Raji (cell line): Measurements from ENCODE around the gene SYT9.

Experiments used
- POLR2A ChIP-seq: IDR thresholded peaks from 2 replicates; pipeline ENCODE4 v1.6.1; 2011; ENCODE audit warnings: low read depth, low read length, control low read depth; ENCODE audit not compliant: insufficient read depth

Gene SYT9

DNA sequence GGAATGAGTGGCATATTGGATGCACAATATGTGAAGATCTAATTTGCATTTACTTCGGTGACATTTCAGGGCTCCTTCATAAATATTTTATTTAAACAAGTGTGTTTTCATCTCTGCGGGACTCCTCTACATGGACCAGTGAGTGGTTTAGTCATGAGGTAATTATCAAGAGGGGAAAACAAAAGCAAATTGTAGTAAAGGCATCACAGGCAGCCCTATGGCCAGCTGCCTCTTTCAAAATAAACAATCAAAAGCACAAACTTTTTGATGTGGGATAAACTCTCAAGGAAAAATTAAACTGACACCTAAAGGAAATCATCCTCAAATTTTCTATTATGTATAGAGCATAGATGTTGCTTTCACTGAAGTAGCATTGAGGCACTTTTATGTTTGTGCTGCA is 6.0 kb downstream of the SYT9 start:
- no peak for TF ChIP-seq POLR2A

DNA sequence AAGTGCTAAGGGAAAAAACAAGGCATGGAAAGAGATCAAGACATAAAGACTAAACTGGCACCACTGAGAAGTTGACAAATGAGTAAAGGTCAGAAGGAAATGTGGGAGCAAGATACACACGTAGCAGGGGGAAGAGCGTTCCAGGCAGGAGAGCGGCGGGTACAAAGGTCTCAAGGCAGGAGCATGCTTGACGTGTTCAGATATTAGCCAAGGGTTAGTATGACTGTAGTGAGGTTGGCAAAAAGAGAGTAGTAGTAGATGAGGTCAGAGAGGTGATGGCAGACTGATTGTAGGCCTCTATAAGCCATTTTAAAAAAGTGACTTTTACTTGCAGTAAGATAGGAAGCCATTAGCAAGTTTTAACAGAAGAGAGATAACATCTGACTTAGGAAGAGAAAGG is 9.9 kb downstream of the SYT9 start:
- TF ChIP-seq POLR2A = no peak

DNA sequence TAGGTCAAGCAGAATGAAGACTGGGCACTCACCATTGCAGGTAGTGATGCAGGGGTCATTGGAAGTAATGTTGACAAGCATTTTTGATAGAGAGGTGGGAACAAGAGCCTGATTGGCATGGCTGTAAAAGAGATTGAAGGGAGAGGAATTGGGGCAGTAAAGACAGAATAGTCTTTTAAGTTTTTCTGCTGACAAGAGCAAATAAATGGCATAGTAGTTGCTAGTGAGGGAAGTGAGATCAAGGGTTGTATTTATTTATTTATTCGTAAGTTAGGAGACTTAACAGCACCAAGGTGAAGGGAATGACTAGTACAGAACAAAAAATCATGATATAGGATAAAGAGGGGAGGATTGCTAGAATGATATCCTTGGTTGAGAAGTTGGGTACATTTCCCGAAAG is 11.0 kb downstream of the SYT9 start:
- TF ChIP-seq POLR2A = no peak

DNA sequence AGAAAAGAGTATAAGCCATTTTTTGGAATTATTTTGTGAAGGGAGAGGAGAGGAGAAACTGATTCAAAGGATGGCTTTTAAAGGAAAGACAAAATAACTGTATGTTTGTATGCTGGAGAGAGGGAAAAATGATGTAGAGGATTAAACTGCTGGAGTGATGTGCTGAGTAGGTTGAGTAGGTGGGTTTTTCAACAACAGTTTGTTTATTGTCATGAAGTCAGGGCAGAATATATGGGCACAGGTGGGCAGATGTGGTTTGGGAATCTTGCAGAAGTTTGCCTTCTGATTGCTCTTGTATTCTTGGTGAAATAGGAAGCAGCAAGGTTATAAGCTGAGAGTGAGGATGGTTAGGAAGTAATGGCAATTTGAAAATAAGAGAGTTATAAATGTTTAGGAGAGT is 12.1 kb downstream of the SYT9 start:
- TF ChIP-seq POLR2A = no peak

DNA sequence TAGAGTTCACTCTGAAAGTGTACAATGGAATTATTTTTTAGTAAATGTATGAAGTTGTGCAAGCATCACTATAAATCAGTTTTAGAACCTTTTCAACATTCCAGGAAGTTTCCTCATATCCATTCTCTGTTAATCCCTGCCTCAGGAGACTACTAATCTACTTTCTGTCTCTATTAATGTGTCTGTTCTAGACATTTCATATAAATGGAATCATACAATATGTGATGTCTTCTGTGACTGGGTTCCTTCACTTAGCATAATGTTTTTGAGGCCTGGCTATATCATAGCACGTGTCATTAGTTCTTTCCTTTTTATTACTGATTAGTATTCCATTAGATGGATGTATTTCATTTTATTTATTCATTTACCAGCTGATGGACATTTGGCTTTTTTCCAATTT is 17.1 kb downstream of the SYT9 start:
- TF ChIP-seq POLR2A = no peak

DNA sequence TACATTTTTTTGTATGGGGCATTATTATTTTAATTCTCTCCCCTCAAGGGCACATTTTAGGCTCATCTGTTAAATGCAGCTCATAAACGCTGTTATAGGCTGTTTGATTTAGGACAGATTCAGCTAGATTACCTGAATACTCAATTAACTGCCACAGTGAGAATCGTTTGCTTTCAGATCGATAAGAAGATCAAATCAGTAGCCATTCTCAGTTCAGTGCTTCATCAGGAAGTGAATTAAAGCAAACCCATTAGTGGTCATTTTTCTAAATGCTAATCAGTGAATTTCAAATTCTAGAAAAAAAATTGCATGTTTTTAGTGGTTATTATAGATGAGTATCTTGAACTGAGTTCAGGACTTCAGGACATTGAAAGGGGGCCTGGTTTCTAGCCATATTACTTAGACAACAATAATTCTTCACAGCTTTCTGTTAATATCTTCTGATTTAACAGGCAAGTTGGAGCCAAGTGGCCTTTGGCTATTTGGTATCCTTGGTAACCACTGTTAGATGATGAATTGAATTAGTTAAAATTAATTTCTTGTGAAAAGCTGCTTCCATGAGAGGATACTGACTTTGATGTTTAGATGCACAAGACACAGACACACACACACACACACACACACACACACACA is 18.6 kb downstream of the SYT9 start:
- TF ChIP-seq POLR2A = no peak

DNA sequence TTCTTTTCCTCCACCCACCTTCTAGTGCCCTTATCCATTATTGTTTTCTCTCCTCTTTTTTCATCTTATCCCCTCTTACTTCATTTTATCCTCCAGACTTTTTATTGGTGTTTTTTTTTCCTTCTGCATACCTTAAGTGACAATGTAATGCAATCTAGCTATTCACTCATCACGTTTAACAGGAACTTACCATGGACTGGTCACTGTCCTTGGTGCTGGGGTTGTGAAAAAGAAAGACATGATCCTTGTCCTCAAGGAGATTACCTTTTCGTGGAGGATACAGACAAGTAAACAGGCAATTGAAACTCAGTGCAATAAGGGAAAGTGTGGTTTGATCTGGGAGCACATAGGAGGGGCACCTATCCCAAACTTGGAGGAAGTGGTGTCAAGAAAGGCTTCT is 20.7 kb downstream of the SYT9 start:
- TF ChIP-seq POLR2A = no peak

DNA sequence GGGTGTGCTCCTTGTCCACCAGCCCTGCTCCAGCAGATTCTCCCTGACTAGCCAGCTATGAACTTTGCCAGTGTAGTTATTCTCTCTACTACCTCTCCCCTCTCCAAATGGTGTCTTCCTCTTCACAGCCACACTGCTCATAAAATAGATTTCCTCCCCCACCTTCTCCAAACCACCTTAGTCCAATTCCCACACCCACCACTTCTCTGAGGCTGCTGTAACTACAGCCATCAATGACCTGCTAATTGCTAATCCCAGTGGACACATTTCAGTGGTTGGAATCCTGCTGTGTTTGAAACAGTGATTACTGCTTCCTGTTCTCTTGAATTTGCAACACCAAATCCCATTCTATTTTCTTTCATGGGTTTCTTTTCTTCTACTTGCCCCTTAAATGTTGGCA is 23.4 kb downstream of the SYT9 start:
- TF ChIP-seq POLR2A = no peak

DNA sequence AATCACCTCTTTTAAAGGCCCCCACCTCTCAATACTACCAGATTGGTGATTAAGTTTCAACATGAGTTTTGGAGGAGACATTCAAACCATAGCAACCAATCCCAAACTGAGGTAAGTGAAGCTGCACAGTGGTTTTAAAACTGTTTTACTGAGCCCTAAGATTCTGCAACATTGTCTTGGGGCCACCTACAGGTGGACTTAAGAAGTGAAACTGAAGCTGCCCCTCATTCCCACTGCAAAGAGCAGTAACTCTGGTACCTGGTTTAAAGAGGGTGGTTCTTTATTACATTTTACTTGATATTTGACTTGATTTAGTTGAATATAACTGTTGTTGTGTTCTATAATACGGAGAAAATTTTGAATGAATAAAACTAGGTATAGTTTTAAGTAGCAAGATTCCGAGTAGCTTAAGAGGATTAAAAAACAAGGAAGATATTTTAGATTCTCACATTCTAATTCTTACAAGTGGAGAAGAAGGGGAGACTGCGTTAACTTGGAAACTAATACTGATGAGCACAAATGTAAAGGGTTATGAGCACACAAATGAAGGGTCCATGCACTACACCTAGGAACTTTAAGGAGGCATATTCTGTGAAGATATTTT is 26.7 kb downstream of the SYT9 start:
- TF ChIP-seq POLR2A = no peak

DNA sequence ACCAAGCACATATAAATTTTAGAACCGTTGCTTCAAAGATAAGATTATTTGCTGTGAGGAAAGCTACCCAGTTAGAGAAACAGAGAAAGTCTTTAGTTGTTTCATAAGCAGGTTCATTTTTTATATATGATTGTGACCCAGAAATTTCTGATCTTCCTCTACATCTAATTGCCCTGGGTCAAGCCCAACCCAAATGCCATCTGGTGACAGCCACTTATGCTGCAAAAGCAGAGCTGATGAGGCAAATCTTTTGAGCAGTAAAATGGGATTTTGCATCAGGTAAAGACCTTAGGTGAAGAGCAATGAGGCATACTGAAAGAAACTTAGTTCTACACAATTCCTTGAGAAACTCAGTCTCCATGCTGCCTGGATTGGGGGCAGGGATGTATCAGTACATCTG is 28.0 kb downstream of the SYT9 start:
- TF ChIP-seq POLR2A = no peak

DNA sequence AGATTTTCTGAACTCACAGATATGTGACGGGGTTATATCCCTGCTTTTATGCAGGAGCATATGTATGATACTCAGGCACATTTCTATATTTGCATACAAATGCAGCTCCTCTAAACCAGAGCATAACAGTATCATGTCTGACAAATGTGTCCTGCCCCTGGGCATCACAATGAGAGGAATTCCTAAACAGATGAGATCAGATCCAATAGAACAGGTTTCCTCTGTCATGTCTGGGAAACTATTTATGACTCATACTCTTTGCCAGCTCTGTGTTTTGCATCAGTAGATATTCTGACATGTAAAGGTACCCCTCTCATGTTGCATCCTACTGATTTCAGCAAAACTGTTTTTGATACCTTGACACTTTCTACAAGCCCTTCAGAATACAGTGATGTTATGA is 29.4 kb downstream of the SYT9 start:
- TF ChIP-seq POLR2A = no peak

DNA sequence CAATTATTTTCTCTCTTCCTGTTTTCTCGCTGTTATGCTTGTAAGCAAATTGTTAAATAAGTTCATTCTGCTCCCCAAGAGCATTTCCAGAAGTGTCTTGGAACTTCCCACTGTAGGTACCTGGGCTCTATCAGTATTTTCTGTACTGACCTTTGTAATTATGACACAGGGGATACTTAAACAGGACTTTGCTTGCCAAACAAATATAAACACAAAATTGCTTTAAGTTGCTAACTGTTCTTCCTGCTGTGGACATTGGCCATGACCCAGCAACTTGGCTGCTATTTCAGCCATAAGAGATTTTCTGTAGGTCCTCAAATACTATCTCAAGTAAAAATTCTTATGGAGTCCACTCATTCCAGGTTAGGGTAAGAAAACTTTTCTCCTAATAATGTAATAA is 30.1 kb downstream of the SYT9 start:
- TF ChIP-seq POLR2A = no peak

DNA sequence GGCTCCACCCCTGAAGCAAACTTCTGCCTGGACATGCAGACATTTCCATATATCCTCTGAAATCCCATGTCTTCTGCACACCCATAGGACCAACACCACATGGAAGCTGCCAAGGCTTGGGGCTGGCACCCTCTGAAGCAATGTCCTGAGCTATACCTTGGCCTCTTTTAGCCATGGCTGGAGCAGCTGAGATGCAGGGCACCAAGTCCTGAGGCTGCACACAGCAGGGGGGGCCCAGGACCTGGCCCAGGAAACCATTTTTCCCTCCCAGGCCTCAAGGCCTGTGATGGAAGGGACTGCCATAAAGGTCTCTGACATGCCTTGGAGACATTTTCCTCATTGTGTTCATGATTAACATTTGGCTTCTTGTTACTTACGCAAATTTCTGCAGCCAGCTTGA is 34.5 kb downstream of the SYT9 start:
- TF ChIP-seq POLR2A = no peak

DNA sequence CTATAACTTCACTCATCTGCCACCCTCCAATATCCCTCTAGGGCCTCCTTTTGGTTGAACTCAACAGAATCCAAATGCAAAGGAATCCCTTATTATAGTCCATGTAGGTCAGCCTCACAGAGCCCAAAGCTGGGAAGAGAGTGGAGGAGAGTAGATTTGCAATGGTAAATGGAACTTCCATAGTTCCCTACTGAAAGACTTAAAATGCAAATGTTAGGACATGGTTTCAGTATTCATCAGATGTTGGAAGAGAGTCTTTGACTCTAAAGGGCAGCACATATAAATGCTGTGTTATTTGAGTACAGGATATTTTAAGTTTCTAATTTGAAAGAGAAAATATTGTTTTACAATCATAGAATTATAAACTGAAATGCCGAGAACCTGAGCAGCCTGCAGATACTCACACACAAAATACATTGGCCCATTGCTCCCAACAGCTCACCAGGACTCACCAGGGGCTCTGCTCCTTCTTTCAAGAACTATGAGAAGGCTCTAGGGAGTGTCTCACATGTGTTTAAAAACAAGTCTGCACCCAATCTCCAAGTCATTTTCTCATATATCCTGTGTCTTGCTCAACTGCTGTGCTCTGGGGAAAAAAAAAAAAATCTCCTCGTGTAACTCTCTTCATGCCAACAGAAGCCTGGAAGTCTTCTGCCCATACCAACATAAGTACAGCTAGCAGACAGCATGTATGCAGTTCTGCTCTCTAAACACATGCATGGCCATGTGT is 39.6 kb downstream of the SYT9 start:
- no peak for TF ChIP-seq POLR2A

DNA sequence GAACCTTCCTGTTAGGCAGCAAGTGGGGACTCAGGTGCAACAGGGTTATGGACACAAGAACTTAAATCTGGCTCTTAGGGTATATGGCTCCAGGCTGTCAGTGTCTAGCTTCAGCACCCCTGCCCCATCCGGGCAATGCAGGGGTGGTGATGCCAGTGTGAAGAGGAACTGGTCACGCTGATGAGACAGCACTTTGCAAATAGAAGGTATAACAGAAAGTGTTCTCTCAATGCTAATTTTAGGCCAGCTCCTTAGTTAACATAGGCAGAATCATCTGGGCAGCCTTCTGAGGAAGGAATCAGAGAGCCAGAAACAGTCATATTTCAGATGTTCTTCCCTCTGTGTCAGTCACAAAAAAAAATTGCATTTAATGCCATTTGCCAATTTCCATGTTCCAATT is 41.2 kb downstream of the SYT9 start:
- TF ChIP-seq POLR2A = no peak

DNA sequence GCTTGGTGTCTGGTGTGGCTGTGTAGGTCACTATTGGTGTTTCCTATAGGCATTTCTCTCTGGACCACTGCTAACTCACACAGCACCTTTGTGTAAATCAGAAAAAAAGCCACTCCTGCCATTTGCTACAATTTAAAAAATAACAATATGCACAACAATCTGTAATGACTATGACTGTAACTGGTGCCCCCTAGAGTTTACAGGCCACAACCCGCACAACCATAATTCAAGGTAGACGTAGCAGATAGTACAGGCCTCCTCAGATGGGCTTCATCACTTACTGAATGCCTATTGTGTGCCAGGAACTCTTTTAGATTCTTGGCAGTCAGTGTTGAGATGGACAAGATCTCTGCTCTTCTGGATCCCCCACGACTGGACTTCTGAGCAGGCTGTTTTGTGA is 47.7 kb downstream of the SYT9 start:
- no peak for TF ChIP-seq POLR2A

DNA sequence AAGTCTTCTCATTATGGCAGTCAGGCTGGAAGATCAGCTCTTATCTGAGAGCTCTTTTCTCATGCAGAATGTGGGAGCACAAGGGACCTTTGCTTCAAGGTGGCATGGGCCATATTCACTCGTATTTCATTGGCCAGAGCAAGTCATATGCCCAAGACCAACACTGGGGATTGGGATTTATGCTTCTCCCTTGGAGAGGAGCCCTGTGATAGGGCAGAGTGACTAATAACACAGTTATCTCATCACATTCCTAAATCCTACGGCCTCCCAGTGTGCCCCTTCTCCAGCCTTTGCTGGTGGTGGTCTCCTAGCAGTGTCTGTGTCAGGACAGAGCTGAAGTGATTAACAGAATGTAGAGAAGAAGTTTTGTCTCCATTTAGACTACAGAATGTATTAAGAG is 48.6 kb downstream of the SYT9 start:
- TF ChIP-seq POLR2A = no peak

DNA sequence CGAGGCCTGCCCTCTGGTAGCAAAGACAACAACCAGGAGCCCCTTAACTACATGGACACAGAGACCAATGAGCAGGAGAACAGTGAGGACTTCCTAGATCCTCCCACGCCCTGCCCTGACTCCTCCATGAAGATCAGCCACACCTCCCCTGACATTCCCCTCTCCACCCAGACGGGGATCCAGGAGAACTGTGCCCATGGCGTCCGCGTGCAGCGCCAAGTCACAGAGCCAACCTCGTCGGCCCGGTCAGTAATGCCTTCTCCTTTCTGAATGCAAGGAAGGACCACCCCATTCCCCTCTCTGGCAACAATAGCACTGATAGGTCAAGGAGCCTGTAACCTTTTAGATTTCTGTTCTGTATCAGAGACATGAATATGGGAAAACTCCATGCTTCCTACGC is 51.4 kb downstream of the SYT9 start:
- TF ChIP-seq POLR2A = no peak
